Umbilical cord (tissue), 2 donors: ENCODE data around the gene RNF123. TPM values are rescaled to one million over a fixed set of nuclear protein-coding genes. Genes with fewer than 3 reads are reported as not detected.

Source experiments
- DNase-seq: peaks from one replicate; pipeline ENCODE4 v3.0.0-alpha.2; 2015; ENCODE audit warnings: low spot score
- total RNA-seq: library from RNA; depleted of rRNA; stranded (reverse); fragments of >200 nt; gene quantifications from one replicate; pipeline ENCODE4 v1.2.3, GENCODE V29; 2014; ENCODE audit warnings: low replicate concordance; ENCODE audit not compliant: insufficient read depth

Gene RNF123
- total RNA-seq, 1 donor from 2014 or later = 13.7 TPM

GRCh38 chr3:49658711-49659110 is 30.6 kb upstream of the RNF123 start:
- DNase-seq = no peak

- no peak for DNase-seq
These were observed 29.6 kb upstream of the RNF123 start for GRCh38 chr3:49659756-49660155.

DNA sequence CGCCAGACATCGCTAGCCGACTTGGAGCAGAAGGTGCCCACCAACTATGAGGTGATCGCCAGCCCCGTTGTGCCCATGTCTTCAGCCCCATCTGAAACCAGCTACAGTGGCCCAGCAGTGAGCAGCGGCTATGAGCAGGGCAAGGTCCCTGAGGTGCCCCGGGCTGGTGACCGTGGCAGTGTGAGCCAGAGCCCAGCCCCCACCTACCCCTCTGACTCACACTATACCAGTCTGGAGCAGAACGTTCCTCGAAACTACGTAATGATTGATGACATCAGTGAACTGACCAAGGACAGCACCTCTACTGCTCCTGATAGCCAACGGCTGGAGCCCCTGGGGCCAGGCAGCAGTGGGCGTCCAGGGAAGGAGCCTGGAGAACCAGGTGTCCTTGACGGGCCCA is 28.1 kb upstream of the RNF123 start:
- DNase-seq = no peak

DNA sequence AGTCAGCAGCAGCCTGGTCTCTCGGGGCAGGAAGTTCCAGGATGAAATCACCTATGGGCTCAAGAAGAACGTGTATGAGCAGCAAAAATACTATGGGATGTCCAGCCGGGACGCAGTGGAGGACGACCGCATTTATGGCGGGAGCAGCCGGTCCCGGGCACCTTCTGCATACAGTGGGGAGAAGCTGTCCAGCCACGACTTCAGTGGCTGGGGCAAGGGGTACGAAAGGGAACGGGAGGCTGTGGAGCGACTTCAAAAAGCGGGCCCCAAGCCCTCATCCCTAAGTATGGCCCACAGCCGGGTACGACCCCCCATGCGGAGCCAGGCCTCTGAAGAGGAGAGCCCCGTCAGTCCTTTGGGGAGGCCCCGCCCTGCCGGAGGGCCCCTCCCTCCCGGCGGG is 27.3 kb upstream of the RNF123 start:
- no peak for DNase-seq

GRCh38 chr3:49662720-49663413 is 26.5 kb upstream of the RNF123 start:
- DNase-seq = no peak

DNA sequence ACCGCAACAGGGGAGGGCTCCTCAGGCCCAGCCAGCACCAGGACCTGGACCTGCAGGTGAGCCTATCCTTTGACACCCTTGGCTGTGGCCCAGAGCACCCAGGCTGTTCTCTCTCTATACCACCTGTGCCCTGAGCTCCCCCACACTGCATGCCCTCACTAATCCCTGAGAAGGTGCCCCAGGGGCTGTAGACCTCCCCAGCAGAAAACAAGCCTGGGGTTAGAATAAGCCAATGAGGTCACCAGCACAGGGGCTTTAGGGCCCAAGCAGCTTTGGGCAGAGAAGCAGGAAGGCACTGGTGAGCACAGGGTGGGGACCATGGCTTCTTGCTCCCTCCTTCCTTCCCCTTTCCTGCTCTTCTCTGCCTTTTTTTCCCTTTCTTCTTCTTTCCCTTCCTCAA is 25.5 kb upstream of the RNF123 start:
- DNase-seq = no peak

- no peak for DNase-seq
These were observed 25.1 kb upstream of the RNF123 start for GRCh38 chr3:49664300-49664699.

GRCh38 chr3:49665822-49666519 is 23.4 kb upstream of the RNF123 start:
- no peak for DNase-seq

DNA sequence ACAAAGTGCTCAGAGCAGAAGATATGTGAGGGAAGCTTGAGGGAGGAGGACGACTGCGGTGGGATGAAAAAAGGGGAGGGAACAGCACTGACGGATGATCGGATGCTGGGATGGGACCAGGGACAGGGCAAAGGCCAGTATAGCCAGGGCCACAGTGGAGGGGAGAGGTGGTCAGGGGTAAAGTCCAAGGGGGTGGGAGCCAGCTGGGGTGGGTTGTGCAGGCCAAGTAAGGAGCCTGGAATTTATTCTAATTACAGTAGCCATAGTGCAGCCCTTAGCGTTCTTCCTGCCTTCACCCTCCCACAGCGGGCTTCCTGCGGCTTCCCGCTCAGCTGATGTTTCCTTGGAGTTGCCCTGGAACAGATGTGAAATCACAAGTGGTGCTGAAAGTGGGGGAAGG is 22.8 kb upstream of the RNF123 start:
- no peak for DNase-seq

DNA sequence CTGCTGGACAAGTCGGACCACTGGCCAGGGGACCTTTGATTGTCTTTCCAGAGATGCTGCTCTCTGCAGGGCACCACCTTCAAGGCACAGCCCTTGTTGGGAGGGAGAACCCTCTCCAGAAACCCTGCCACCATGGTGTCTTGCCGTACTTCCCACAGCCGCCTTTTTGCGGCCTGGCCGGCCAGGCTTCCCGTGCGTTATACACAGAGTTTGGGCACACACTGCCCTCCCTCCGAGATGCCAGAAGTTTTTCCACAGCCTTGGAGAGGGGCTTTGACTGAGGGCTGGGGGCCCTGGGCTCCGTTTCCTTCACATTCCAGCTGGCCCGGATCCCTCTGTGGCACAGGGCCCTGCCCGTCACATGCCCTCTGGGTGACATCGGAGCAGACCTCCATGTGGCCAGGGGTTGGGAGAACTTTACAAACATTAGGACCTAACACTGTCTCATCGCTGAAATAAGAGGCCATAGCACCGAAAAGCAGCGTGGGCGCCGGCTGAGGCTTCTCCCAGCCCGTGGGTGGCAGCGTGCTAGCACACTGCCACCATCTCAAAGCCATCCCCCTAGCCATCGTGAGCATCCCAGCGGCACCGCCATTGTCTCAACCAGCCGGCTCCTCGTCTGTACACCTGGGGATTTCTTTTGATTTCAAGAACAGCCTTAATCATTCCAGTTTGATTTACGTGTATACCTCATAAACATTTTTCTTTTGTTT is 21.5 kb upstream of the RNF123 start:
- no peak for DNase-seq

DNA sequence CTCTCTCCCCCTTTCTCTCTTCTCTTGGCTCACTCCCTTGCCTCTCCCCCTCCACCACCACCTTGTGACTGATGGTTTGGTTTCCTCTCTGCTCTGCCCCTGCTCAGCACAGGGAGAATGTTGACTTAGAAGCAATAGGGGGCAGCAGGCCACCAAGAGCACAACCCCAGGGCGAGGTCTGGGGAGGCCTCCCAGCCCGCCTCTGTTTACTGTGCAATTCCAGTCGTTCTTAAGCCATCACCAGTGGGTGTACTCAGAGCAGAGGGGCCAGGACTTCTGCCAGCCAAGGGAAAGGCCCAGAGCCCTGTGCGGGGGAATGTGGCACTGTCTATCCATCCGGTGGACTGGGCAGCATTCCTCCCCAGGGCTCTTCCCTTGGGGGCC is 21.0 kb upstream of the RNF123 start:
- DNase-seq = no peak

- no peak for DNase-seq
These were observed 20.5 kb upstream of the RNF123 start for GRCh38 chr3:49668861-49669260.

GRCh38 chr3:49669352-49669751 is 20.0 kb upstream of the RNF123 start:
- DNase-seq = no peak

- DNase-seq = no peak
These were observed 18.4 kb upstream of the RNF123 start for GRCh38 chr3:49670940-49671290.

DNA sequence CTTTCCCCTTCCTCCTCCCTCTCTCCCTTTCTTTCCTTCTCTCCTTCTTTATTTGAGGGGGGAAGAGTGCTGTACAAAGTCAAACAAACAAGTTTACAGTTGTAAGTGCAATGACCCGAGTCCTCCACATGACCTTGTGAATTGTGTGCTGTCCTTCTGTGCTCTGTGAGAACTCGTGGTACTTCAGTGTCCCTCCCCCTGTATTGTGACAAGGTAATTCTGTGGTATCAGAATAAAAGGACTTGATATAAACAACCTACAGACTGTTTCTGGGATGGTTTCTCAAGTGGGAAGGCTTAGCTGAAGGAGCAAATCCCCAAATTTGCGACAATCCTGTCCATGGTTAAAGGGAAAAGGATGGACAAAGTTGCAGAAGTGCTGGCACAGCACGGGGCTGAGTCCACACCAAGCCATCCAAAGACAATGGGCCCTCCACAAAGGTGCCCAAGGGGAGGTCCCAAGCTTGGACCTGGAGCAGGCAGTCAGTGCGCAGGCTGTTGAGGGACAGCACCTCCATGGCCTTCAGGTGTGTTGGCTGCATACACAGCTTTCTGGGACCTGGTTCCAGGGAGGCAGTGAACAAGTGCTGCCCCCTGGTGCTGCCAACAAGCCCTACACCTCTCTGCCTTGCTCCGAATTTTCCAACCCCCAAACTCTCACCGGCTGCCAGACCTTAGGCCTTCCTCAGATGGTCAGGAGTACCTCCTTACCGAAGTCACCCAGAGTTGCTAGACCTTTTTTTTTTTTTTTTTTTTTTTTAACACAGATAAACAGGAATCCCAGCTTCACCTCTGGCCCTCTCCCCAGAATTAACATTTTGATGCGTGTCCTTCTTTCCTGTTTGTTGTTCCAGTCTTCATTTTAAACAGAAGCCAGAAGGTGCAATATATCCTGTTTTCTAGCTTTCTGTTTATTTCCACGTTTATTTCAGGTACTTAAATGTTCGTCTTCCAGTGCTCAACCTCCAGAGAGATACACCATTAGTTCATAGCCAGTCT is 17.8 kb upstream of the RNF123 start:
- peak; percentile 70 for DNase-seq

GRCh38 chr3:49673121-49673714 is 16.1 kb upstream of the RNF123 start:
- no peak for DNase-seq

DNA sequence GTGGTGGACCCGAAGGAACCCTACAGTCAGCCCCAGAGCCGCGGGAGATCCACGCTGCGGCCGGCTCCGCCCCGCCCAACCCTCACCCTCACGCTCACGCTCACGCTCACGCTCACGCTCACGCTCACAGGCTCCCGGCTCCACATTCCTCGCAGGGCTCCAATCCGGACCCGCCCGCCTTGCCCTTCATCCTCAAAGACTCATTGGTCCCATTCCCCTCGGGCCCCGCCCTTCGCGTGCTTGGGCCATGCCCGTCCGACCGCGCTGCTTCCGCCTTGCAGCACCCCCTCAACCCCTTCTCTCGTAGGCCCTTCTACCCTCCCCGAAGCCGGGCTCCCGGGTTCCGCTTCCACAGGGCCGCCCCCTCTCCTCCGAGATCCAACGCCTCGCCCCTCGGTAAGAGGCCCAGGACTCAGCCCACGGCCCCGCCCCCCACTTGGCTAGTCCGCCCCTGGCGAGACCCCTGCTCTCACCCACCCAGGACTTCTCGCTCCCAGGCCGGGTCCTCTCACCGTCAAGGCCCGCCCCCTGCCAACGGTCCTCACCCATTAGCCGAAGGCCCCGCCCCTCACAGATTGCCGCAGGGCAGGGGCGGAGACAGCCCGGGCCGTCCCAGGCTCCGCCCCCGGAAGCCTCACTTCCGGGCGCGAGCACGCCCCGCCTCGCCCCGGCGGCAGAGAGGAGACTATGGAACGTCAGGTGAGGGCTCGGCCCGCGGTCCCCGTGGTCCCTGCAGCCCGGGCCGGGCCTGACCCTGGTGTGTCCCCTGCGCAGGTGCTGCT is 15.5 kb upstream of the RNF123 start, which contains the start of gene APEH:
APEH (plus strand) TSS at position 637 of the 782 bp plus-strand sequence; CDS start at position 688, 51 bp downstream.
- DNase-seq = peak; percentile 97

GRCh38 chr3:49674497-49674983 is 14.8 kb upstream of the RNF123 start:
- no peak for DNase-seq

DNA sequence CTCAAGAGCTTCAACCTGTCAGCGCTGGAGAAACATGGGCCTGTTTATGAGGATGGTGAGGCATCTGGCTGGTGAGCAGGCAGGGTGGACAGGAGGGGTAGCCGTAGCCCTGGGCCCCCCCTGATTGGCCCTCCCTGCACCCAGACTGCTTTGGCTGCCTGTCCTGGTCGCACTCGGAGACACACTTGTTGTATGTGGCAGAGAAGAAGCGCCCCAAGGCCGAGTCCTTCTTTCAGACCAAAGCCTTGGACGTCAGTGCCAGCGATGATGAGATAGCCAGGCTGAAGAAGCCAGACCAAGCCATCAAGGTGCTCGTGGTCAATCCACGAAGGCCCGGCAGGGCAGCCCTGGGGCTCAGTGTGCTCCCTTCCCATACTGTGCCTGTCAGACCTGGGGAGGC is 13.4 kb upstream of the RNF123 start:
- no peak for DNase-seq
